ENCODE results near the gene OBSL1. TPM values are rescaled to one million over a fixed set of nuclear protein-coding genes. Genes with fewer than 3 reads are reported as not detected.
A peak's percentile ranks its signal among the peaks of the same experiment; 100 is the strongest.

Gene OBSL1
- total RNA-seq, 1 donor from 2014 or later = 168 TPM

DNA sequence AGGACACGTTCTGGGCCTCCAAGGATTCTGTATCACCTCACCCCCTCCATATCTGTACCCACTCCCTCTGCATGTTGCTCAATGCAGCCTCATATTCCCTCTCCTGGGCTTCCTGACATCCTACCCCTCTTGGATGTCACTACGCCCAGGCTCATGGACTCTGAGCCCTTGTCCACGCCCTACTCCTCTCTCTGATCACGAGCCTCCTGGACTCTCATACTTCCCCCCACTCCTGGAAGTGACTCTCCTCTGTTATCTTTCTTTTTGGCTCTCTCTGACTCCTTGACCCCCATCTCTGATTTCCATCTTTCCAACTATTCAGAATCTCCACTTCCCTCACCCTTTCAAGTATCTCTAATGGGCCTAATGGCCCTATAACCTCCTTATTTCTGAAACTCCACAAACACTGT is 25.4 kb downstream of the OBSL1 start:
- no peaks in the 10 kb centered on the region for H3K9me3 Mint-ChIP-seq (ENCODE audit: unreplicated experiment)
- TF ChIP-seq, protein P1, sequence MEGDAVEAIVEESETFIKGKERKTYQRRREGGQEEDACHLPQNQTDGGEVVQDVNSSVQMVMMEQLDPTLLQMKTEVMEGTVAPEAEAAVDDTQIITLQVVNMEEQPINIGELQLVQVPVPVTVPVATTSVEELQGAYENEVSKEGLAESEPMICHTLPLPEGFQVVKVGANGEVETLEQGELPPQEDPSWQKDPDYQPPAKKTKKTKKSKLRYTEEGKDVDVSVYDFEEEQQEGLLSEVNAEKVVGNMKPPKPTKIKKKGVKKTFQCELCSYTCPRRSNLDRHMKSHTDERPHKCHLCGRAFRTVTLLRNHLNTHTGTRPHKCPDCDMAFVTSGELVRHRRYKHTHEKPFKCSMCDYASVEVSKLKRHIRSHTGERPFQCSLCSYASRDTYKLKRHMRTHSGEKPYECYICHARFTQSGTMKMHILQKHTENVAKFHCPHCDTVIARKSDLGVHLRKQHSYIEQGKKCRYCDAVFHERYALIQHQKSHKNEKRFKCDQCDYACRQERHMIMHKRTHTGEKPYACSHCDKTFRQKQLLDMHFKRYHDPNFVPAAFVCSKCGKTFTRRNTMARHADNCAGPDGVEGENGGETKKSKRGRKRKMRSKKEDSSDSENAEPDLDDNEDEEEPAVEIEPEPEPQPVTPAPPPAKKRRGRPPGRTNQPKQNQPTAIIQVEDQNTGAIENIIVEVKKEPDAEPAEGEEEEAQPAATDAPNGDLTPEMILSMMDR (IDR thresholded peaks at IDR 0.05) = no peak
- H3K27ac Mint-ChIP-seq (ENCODE audit: unreplicated experiment) = no peak overlapping the region
- H3K4me3 Mint-ChIP-seq (ENCODE audit: unreplicated experiment) = no peak overlapping the region
- peaks cover 10% of the 10 kb centered on the region for H3K36me3 Mint-ChIP-seq (ENCODE audit: unreplicated experiment)
- H3K4me1 Mint-ChIP-seq (ENCODE audit: unreplicated experiment) = peaks cover 29% of the 10 kb centered on the region
- no peak for DNase-seq (ENCODE audit: extremely low spot score, unreplicated experiment)
- H3K27me3 Mint-ChIP-seq (ENCODE audit: unreplicated experiment) = no peaks in the 10 kb centered on the region

DNA sequence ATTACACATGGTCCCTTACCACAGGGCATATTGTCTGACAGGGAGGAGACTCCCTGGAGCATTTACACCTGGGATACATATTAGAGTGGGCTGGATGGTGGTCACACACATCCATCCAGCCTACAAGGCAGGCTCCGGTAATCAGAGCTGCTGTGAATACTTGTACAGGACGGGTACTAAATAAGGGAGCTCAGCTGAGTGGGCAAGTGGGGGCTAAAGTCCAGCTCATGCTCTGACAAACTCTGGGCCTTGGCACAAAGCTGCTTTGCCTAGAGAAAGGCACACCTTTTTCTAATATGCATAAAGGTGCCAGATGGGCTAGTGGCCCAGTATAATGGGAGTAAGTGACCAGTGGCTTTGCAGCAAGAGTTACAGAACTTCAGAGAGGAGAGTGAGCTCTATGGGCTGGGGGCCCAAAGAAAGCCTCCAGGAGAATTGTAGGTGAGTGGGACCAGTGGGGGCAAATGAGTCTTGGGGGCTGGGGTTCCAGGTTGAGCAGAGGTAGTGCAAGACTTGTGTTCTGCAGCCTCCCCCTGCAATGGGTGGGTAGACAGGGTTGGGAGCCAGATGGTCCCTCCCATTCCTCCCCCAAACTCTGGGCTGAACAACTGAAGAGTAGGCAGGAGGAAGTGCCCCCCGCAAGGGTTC is 25.9 kb downstream of the OBSL1 start:
- no peak for DNase-seq (ENCODE audit: extremely low spot score, unreplicated experiment)
- H3K4me3 Mint-ChIP-seq (ENCODE audit: unreplicated experiment) = no peak overlapping the region
- H3K9me3 Mint-ChIP-seq (ENCODE audit: unreplicated experiment) = no peaks in the 10 kb centered on the region
- H3K4me1 Mint-ChIP-seq (ENCODE audit: unreplicated experiment) = peaks cover 27% of the 10 kb centered on the region
- no peak overlapping the region for H3K27ac Mint-ChIP-seq (ENCODE audit: unreplicated experiment)
- H3K27me3 Mint-ChIP-seq (ENCODE audit: unreplicated experiment) = no peaks in the 10 kb centered on the region
- TF ChIP-seq, protein P1 (IDR thresholded peaks at IDR 0.05) = no peak
- H3K36me3 Mint-ChIP-seq (ENCODE audit: unreplicated experiment) = peaks cover 12% of the 10 kb centered on the region

DNA sequence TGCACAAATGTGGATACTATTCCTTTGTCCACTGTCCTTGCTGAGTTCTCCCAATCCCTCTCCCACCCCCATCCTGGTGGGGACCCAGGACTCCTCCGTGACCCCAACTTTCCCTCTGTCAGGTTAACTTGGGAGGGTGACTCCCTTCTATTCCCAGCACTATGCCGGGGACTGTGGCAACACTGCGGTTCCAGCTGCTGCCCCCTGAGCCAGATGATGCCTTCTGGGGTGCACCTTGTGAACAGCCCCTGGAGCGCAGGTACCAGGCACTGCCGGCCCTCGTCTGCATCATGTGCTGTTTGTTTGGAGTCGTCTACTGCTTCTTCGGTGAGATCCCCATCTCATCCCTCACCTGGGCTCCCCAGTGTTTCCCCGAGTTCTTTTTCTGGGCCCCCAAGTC is 26.8 kb downstream of the OBSL1 start:
- TF ChIP-seq, protein P1 (IDR thresholded peaks at IDR 0.05) = no peak
- H3K36me3 Mint-ChIP-seq (ENCODE audit: unreplicated experiment) = peaks cover 12% of the 10 kb centered on the region
- no peak for DNase-seq (ENCODE audit: extremely low spot score, unreplicated experiment)
- peaks cover 27% of the 10 kb centered on the region for H3K4me1 Mint-ChIP-seq (ENCODE audit: unreplicated experiment)
- peak overlapping the region; percentile 68 for H3K27ac Mint-ChIP-seq (ENCODE audit: unreplicated experiment)
- H3K9me3 Mint-ChIP-seq (ENCODE audit: unreplicated experiment) = no peaks in the 10 kb centered on the region
- no peaks in the 10 kb centered on the region for H3K27me3 Mint-ChIP-seq (ENCODE audit: unreplicated experiment)
- H3K4me3 Mint-ChIP-seq (ENCODE audit: unreplicated experiment) = peak overlapping the region; percentile 81

DNA sequence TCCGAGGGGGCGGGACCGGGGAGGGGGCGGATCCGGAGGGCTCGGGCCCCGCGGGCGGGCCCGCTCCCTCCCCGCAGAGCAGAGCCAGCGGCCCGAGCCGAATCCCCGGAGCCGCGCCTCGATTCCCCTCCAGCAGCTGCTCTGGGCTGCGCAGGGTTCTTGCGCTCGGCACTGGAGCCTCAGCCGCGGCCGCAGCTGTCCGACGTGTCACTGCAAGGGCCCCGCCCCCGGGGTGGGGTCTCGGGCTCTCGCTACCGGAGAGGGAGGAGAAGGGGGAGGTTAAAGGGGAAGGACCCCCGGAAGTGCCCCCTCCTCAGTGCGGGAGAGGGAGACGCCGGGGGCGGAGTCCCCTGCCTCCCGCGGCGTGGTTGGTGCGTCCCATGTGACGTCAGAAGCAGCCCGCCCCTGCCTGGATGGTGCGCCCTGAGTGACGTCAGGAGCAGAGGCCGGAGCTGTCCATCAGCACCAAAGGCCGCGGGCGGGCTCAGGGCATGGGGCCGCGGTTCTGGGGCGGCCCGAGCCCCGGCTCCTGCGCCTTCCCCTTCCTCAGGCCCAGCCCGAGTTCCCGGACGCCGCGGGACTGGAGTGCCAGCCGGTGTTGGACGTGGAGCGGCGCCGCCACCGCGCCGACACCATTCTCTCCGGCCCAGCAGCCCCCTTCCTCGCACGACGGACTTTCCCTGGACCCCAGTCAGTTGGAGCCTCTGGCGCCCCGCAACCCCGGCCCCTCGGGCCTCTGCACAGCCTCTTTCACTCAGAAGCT is 27.6 kb downstream of the OBSL1 start, which contains the start of the genes CHPF and TMEM198:
CHPF (minus strand) TSS at position 214 of the 763 bp plus-strand sequence. CDS start 271 bp downstream, outside the sequence.
TMEM198 (plus strand) TSS at position 433 of the 763 bp plus-strand sequence. CDS start 700 bp downstream, outside the sequence.
- Mint-ChIP-seq H3K4me3 (ENCODE audit: unreplicated experiment) (peak within 1 kb of the TSS; percentile 85), H3K36me3 (ENCODE audit: unreplicated experiment) (peaks cover 17% of the 10 kb centered on the region), H3K27me3 (ENCODE audit: unreplicated experiment) (no peaks in the 10 kb centered on the region), H3K9me3 (ENCODE audit: unreplicated experiment) (no peaks in the 10 kb centered on the region), H3K4me1 (ENCODE audit: unreplicated experiment) (peaks cover 29% of the 10 kb centered on the region), H3K27ac (ENCODE audit: unreplicated experiment) (peak within 1 kb of the TSS; percentile 90)
- TF ChIP-seq, protein P1 (IDR thresholded peaks at IDR 0.05) = no peak
- DNase-seq (ENCODE audit: extremely low spot score, unreplicated experiment) = peak; percentile 99

Measured in osteocyte (in vitro differentiated cells).